ENCODE data around the gene MED4.
"Not testable (repeated sequence)": the region's sequence is repeated elsewhere in the genome, so short reads cannot be mapped to it uniquely, and the experiment has no call there.

Gene MED4

GRCh38 chr13:48096670-48097069 is 1.8 kb upstream of the MED4 start:
- DNase-seq (ENCODE audit: low read depth in 1 of 2, low spot score in 1 of 2), result no peak

- DNase-seq (ENCODE audit: low read depth in 1 of 2, low spot score in 1 of 2), result no peak
Measured at GRCh38 chr13:48094404-48094780, 512 bp downstream of the MED4 start.

- DNase-seq (ENCODE audit: low read depth in 1 of 2, low spot score in 1 of 2), result no peak
Measured at GRCh38 chr13:48093588-48093987, 1.3 kb downstream of the MED4 start.

- no peak for DNase-seq (ENCODE audit: low read depth in 1 of 2, low spot score in 1 of 2)
Measured at GRCh38 chr13:48086272-48086671, 8.6 kb downstream of the MED4 start.

DNA sequence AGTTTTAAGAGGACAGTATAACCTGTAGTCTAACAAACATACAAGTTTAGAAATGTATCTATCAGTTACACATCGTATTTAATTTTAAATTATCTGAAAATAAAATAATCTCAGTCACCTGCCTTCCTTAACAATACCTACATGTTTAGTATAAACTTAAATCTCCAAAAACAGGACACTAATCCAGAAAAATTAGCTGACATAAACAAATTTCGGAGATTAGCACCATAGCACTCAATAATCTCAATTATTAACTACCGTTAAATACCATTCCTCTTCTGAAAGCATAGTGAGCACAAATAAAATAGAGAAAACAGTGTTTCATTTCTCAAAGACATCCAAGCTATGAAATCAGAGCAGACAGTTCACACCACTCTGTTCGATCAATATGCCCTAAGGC is 13.2 kb downstream of the MED4 start:
- DNase-seq (ENCODE audit: low read depth in 1 of 2, low spot score in 1 of 2), result no peak

GRCh38 chr13:48078251-48078656 is 16.6 kb downstream of the MED4 start:
- DNase-seq (ENCODE audit: low read depth in 1 of 2, low spot score in 1 of 2), result no peak

DNA sequence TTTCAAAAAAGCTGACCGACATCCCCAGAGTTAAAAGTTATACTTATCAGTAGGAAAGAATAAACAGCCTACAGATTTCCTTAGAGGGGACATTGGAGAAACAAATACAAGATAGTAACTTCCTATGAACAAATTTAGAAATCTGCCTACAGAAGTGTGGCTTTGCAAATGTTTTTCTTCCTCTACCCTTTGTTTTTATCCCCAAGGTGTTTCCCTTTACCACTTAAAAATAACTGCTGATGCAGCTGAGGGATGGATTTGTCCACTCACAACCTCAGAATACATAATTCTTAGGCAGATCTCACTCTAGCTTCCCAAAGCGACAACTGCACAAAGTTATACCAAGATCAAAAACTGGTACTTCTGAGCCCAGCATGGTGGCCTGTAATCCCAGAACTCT is 20.9 kb downstream of the MED4 start:
- DNase-seq (ENCODE audit: low read depth in 1 of 2, low spot score in 1 of 2), result no peak

- no peak for DNase-seq (ENCODE audit: low read depth in 1 of 2, low spot score in 1 of 2)
Measured at GRCh38 chr13:48072787-48073186, 22.1 kb downstream of the MED4 start.

DNA sequence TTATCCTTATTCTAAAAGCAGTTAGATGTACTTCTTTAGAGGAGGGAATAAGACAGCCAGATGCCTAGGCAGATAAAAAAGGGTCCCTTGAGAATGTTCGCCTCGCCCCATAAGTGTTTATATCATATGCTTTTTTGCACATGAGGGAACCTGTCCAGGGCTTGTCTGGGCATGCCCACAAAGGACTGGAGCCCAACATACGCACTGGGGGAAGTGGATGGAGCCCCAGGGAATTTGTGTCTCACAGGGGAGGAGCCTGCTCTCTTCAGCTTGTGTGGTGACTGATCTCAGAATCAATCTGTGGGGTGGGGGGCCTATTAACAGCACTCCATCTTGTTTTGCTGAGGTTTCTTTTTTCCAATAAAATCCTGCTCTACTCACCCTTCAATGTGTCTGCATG is 22.6 kb downstream of the MED4 start:
- DNase-seq (ENCODE audit: low read depth in 1 of 2, low spot score in 1 of 2), result no peak

DNA sequence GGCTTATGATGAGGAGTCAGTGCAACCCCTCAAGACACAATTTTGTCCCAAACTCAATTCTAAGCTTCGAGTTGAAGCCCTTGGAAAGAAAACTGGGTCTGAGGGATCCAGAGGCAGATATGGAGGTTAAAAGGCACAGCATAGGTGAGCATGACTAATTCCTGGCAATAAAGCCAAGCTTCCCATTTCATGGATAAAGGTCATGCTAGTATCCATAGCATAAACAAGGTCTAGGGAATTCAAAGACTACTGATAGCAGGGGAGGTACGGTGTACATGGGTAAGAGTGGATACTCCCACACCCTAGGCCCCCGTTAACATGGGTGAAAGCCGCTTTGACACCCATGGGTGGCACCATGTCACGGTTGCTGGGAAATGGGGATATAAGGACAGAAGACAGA is 24.0 kb downstream of the MED4 start:
- no peak for DNase-seq (ENCODE audit: low read depth in 1 of 2, low spot score in 1 of 2)

GRCh38 chr13:48069573-48069972 is 25.3 kb downstream of the MED4 start:
- DNase-seq (ENCODE audit: low read depth in 1 of 2, low spot score in 1 of 2), result no peak

GRCh38 chr13:48068952-48069351 is 26.0 kb downstream of the MED4 start:
- no peak for DNase-seq (ENCODE audit: low read depth in 1 of 2, low spot score in 1 of 2)

GRCh38 chr13:48068036-48068435 is 26.9 kb downstream of the MED4 start:
- DNase-seq (ENCODE audit: low read depth in 1 of 2, low spot score in 1 of 2), result no peak

- DNase-seq (ENCODE audit: low read depth in 1 of 2, low spot score in 1 of 2), result no peak
Measured at GRCh38 chr13:48066310-48066989, 28.5 kb downstream of the MED4 start.

DNA sequence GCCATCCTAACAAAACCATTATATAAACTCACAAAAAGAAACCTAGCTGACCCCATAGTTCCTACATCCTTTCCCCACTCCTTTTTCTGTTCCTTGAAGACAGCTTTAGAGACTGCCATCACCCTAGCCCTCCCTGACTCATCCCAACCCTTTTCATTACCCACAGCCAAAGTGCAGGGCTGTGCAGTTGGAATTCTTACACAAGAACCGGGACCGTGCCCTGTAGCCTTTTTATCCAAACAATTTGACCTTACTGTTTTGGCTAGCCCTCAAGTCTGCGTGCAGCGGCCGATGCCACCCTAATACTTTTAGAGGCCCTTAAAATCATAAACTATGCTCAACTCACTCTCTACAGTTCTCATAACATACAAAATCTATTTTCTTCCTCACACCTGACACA is 35.0 kb downstream of the MED4 start:
- DNase-seq (ENCODE audit: low read depth in 1 of 2, low spot score in 1 of 2), result not testable (repeated sequence)

GRCh38 chr13:48058536-48058935 is 36.4 kb downstream of the MED4 start:
- not testable (repeated sequence) for DNase-seq (ENCODE audit: low read depth in 1 of 2, low spot score in 1 of 2)

- DNase-seq (ENCODE audit: low read depth in 1 of 2, low spot score in 1 of 2), result no peak
Measured at GRCh38 chr13:48055712-48056111, 39.2 kb downstream of the MED4 start.

DNA sequence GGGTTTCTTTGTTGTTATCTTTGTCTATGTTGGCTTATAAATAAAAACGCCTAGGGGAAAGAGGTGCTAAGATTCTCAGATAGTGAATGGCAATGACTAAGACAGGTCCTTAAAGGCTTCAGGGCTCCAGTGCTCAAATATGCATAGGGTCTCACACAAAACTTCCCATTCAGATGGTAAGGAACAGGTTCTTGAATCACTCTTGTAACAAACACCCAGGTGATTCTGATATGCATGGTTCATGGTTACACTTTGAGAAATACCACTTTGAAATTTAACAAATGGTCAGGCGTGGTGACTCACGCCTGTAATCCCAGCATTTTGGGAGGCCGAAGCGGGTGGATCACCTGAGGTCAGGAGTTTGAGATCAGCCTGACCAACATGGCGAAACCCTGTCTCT is 40.3 kb downstream of the MED4 start:
- DNase-seq (ENCODE audit: low read depth in 1 of 2, low spot score in 1 of 2), result no peak

GRCh38 chr13:48050550-48050949 is 44.4 kb downstream of the MED4 start:
- DNase-seq (ENCODE audit: low read depth in 1 of 2, low spot score in 1 of 2), result no peak

- no peak for DNase-seq (ENCODE audit: low read depth in 1 of 2, low spot score in 1 of 2)
Measured at GRCh38 chr13:48043789-48044503, 51.0 kb downstream of the MED4 start.

GRCh38 chr13:48042894-48043293 is 52.0 kb downstream of the MED4 start:
- no peak for DNase-seq (ENCODE audit: low read depth in 1 of 2, low spot score in 1 of 2)

GRCh38 chr13:48040896-48041295 is 54.0 kb downstream of the MED4 start:
- no peak for DNase-seq (ENCODE audit: low read depth in 1 of 2, low spot score in 1 of 2)

DNA sequence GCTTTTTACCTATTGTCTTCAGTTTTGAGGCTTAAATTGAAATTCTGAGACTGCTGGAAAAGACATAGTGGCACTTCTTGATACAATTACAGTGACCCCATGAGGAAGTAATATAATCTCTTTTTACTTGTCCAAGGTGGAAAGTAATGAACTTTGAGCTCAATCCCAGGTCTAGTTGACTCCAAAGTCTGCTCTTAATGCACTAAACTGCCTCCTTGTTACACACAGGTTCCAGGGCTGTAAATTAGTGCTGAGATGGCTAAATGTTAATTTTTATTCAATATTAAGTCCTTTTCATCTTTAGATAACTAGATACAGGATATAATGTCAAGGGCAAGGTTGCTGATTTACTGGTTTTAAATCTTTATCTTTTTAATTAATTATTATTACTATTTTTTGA is 54.9 kb downstream of the MED4 start:
- no peak for DNase-seq (ENCODE audit: low read depth in 1 of 2, low spot score in 1 of 2)

Measured in stimulated activated CD4-positive, alpha-beta T cell treated with anti-CD3 and anti-CD28 coated beads, Interleukin-15, amount 100 ng/mL, for 1 hour (primary cell).